ENCODE measurements around the gene ZBBX.

The ZBBX gene

DNA sequence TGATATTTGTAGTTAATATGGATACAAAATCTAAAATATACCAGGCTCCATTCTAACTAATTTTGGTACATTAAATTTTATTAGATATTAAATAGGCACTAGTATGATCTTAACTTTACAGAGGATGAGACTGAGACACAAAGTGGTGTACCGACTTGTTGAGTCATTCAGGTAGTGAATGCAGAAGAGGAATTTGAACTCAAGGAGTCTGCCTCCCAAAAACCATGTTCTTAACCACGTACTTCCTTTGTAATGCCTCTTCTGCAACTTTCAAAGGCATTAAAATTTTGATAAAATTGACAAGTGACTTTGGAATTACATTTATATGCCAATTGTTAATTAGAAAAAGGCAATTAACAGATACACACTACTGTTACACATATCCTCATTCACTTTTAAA is 61.8 kb downstream of the ZBBX start:
- DNase-seq (ENCODE audit: low read depth in 2 of 2), result no peak

DNA sequence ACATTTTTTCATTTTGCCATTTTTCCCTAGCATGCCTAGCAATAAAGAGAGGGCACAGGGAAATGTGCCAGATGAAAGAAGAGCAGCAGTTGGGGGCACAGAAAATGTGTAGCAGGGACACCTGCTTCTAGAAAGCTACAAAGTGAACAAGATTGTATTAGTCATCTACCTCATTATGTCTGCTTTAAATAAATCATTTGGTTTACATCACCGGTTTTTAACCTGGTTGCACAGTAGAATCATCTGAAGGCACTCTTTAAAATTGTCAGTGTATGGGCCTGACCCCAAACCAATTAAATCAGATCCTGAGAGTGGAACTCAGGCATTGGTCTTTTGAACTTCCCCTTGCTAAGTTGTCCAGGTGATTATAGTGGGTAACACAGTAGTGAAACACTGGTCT is 73.8 kb downstream of the ZBBX start:
- DNase-seq (ENCODE audit: low read depth in 2 of 2), result no peak

DNA sequence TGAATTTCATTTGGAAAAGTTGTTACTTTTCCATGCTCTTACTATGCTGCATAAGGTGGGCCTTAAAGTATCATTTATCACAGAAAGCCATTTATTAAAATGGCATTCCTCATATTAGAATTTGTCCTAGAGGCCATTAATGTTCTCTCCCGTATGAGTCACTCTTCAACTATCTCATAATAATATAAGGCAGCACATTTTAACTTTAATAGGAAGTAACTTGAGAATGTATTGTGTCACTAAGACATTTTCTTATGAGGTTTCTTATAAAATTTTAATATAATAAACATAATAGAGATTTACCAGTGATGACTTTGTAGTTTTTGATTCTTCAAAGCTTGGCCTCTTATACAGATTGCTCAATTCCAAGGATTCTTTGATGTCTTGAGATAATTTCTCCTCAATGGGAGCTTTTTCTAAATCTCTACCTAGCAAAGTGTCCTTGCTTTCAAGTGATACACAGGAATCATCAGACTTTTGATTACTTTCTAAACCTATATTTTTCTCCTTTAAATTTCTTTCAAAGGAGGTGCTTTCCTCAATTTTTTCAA is 74.7 kb downstream of the ZBBX start:
- DNase-seq (ENCODE audit: low read depth in 2 of 2), result no peak

DNA sequence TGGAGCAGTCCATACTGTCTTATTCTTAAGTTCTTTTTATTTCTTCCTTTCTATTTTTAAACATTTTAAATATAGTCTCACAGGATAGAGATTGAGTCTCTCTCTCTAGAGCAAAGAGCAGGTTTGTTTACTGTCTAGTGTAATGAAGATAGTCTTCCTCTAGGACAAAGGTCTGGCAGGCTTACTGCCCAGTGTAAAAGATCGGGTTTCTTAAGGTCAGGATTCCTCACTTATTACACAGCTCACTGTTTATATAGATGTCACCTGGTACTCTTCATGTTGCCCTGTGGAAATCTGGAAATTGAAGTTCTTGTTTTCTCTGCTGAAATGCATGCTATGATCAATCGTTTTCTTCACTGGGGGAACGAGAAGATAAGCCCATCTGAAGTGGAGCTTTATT is 76.0 kb downstream of the ZBBX start:
- no peak for DNase-seq (ENCODE audit: low read depth in 2 of 2)

DNA sequence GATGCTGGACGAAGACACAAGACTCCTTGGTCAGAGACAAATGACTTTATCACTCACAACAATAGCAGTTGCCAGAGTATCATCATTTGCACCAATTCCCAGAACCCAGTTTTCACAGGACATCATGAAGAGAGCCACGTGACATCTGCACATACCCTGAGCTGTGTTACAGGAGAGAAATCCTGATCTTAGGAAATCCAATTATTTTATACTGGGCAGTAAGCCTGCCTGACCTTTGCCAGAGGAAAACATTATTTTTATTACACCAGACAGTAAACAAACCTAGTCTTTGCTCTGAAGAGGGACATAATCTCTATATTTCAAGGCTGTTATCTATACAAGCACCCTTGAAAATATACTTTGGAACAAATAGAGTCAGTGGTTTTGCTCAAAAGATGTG is 77.4 kb downstream of the ZBBX start:
- DNase-seq (ENCODE audit: low read depth in 2 of 2), result no peak

DNA sequence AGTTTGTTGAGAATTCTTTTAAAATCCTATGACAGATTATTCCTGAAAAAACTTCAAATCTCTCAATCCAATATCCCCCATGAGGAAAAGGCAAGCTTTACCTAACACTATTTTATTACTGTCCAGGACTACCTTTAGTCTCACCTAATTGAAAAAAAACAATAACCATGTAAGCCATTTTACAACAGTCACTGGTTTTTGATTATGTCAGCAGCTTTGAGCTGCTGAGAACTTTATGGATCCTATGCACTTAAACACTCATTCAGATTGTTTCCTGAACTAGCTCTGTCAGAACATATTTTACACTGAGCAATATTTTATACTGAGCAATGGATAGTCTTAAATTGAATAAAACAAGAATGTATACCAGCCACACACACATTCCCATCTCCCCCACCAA is 79.9 kb downstream of the ZBBX start:
- no peak for DNase-seq (ENCODE audit: low read depth in 2 of 2)

DNA sequence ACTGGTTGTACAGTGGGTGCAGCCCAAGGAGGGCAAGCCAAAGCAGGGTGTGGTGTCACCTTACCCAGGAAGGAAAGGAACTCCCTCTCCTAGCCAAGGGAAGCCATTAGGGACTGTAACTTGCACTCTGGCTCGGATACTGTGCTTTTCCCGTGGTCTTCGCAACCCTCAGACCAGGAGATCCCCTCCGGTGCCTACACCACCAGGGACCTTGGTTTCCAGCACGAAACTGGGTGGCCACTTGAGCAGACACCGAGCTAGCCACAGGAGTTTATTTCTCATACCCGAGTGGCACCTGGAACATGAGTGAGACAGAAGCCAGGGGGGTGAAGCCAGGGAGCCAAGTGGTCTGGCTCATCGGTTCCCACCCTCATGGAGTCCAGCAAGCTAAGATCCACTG is 90.7 kb downstream of the ZBBX start:
- no peak for DNase-seq (ENCODE audit: low read depth in 2 of 2)

DNA sequence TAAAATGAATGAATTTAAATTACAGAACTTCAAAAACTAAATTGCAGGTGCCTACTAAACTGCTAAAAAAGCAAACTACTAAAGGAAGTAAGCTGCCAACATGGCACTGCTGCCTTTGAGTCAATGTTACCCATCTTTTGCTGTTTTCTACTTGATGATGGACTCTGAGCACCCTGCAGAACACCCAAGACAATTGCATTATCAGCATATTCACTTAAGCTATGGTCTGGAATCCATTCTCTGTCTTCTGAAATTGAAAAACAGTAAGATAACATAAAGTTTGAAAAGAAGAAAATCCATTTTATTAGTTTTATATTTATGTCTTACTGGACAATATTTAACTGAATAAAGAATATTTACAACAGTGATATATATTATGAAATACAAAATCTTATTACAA is 91.4 kb downstream of the ZBBX start:
- DNase-seq (ENCODE audit: low read depth in 2 of 2), result no peak

- DNase-seq (ENCODE audit: low read depth in 2 of 2), result no peak
Observed at GRCh38 chr3:167287308-167287707, 92.8 kb downstream of the ZBBX start.

DNA sequence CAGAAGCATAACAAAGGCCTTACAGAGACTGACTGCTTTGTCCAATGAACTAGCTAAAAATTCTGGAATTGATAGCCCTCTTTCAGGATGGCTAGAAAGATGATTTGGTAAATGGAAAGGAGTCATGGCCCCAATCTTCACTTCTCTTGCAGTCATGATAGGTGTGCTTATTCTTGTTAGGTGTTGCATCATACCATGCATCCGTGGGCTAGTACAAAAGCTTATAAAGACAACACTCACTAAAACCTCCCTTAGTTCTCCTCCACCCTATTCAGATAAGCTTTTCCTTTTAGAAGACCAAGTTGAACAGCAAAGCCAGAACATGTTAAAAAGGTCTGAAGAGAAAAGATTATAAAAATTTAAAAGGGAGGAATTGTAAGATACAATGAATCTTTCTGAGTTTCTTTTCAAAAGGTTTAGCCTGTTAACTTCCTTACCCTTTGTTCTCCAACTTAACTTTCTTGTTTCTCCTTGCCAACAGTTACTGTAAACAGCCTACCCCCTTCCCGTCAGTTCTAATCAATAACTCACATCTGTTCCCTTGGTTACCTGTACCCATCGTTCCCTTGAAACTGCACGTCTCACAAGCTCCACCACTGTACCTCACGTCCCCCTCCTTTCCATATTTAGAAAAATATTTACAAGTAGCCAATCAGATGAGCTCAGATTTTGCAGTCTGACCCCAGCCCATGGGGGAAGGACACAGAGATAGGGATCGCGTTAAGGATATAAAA is 105.8 kb downstream of the ZBBX start:
- DNase-seq (ENCODE audit: low read depth in 2 of 2), result no peak

GRCh38 chr3:167253037-167253436 is 127.1 kb downstream of the ZBBX start:
- no peak for DNase-seq (ENCODE audit: low read depth in 2 of 2)

DNA sequence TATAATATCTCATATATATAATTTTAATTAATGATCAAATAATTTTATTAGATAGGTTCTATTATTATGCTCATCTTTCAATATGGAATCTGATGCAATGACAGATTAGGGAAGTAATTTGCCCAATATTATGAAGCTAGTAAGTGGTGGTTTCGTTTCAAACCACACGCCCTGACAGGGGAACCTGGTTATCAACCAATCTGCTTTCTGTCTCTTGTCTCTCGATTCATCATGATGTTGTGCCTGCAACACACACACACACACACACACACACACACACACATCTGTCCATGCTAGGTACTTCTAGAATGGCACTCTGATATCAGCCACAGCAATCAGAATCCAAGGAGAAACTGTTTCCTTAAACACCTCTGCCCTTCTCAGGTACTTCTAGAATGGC is 128.4 kb downstream of the ZBBX start:
- DNase-seq (ENCODE audit: low read depth in 2 of 2), result no peak

GRCh38 chr3:167246252-167246651 is 133.8 kb downstream of the ZBBX start:
- DNase-seq (ENCODE audit: low read depth in 2 of 2), result no peak

DNA sequence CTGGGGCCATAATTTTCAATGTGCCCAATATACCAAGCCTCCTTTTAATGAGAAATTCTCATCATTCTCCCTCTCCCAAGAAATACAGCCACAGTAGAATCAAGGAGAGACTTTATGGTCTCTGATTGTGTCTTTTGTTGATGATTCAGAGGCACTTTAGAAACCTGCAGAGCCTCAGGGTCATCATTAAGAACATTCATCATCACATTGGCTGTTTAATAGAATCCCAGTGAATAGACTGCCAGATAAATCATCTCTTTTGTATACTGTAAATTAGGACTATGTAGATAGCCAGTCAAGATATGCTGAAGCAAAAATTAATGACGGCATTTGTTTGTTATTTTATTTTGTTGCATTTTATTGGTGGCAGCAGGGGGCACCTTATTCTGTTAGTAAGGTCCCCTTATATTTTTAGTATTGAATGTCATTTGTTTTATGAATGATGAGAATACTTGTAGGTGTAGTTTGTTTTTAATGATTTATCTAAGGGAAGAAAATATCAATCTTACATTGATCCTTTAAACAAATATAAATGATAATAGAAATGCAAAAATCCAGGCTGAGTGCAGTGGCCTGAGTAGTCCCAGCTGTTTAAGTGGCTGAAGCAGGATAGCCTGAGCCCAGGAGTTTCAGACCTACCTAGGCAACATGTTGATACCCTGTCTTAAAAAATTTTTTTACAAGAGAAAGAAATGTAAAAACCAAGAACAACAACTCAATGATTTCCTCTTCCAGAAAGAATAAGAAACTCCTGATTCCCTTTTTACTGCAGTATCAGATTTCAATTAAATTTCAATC is 138.8 kb downstream of the ZBBX start:
- no peak for DNase-seq (ENCODE audit: low read depth in 2 of 2)

GRCh38 chr3:167228135-167228534 is 152.0 kb downstream of the ZBBX start:
- no peak for DNase-seq (ENCODE audit: low read depth in 2 of 2)

- no peak for DNase-seq (ENCODE audit: low read depth in 2 of 2)
Observed at GRCh38 chr3:167225821-167226220, 154.3 kb downstream of the ZBBX start.

GRCh38 chr3:167209011-167209410 is 171.1 kb downstream of the ZBBX start:
- no peak for DNase-seq (ENCODE audit: low read depth in 2 of 2)

DNA sequence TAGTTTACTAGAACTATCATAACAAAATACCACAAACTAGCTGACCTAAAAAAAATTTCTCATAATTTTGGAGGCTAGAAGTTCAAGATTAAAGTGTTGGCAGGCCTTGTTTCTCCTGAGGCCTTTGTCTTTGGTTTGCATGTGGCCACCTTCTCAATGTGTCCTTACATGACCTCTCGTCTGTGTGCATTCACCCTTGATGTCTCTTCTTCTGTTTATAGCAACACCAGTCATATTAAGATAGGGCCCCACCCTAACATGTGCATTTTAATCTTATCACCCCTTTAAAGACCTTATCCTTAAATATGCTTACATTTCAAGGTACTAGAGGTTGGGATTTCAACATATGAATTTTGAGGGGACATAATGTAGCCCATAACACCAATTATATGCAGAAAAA is 177.0 kb downstream of the ZBBX start:
- no peak for DNase-seq (ENCODE audit: low read depth in 2 of 2)

DNA sequence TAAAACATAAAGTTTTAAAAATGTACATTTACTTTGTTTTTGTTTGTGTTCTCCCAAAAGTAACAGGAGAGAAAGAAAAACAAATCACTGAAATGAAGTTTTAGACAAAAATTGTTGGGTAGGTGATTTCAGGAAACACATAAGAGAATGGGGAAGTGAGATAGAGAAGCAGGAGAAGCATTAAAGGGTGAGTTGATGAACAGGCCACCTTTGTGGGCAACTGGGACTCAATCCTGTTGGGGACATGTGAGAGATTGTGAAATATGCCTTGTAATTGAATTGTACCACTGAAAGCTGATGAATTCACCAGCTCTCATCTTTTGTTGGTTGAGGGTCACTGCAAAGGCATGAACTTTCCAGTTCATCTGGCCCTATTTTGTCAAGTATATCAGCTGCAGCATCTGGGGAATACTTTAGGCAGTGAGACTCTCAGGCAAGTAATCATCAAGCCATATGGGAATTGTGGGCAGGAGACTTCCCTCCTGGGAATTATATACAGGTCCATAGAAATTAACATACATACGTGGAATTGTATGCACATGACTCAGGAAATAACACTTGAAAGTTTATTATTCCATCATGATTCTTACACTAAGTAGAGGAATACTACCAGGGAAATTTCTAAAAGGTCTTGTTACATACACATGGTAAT is 181.0 kb downstream of the ZBBX start:
- no peak for DNase-seq (ENCODE audit: low read depth in 2 of 2)

All from stimulated activated CD8-positive, alpha-beta memory T cell treated with anti-CD3 and anti-CD28 coated beads, Interleukin-15, amount 100 ng/mL, for 4 hours (primary cell).